Measurements from ENCODE around the gene MAP2K3.

Gene MAP2K3

DNA sequence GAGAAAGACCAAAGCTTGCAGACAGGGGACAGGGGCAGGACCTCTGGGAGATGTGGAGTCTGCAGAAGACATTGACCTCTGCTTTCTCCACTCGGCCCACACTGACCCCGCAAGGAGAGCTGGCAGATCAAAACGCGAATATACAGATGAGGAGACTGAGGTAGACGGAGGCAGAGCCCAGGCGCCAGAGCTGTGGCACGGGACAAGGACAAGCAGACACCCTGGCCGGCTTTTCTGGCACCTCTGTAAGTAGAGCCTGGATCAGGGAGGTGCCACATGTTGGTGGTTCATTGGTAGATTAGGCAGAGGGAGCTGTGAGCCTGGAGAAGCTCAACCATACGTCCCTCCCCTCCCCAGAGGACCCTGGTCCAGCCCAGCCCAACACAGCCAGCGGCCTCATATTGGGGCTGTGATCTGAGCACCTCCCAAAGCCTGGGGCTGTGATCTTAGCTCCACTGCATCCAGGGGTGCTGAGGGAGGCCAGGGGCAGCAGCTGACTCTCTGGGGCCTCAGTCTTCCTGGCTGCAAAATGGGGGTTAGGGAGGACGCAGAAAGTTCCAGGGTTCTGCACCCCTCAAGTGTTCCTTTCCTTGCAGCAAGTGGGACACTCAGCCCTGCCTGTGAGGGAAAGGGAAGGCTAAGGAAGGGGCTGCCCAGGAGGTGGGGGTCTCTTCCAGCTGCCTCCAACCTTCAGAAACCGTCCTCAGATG lies 35.3 kb upstream of the MAP2K3 start:
- Mint-ChIP-seq H3K36me3 (ENCODE audit: low read depth) (no peaks in the 10 kb centered on the region), H3K27ac (no peak overlapping the region), H3K9me3 (no peaks in the 10 kb centered on the region), H3K4me1 (peaks cover 15% of the 10 kb centered on the region), H3K27me3 (no peaks in the 10 kb centered on the region), H3K4me3 (no peak overlapping the region)
- ATAC-seq (no peak), DNase-seq (no peak)

DNA sequence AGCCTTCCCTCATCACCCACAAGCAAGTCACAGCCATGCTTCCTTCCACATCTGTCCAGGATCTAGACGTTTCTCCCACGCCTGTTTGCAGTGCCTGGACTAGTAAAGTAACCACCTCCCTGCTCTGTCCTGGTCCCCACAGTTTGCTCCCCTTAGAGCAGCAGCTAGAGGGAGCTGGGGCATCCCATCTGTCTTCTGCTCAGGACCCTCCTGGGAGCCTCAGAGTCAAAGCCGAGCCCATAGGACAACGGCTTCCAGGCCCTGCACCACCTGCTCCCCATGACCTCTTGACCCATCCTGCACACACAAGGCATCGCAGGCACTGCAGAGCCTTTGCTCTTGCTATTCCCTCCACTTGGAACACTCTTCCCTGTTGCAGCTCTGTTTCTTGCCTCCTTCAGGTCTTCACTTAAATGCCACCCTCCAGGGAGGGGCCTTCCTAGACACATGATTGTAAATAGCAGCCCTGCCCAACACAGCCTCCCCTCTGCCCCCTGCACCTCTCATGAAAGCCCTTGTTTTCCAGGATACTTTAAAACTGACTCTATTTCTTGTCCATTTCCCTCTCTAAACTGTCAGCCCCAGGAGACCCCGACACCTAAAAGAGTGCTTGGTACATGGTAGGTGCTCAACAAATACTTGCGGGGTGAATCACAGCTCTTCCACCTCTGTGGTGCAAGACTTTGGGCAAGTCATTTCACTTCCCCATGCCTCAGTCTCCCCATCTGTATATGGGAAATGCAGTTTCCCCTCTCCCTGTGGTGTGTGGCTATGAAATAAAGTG lies 34.4 kb upstream of the MAP2K3 start:
- H3K27ac Mint-ChIP-seq = no peak overlapping the region
- peaks cover 15% of the 10 kb centered on the region for H3K4me1 Mint-ChIP-seq
- ATAC-seq = no peak
- DNase-seq = no peak
- H3K9me3 Mint-ChIP-seq = no peaks in the 10 kb centered on the region
- H3K4me3 Mint-ChIP-seq = no peak overlapping the region
- no peaks in the 10 kb centered on the region for H3K27me3 Mint-ChIP-seq
- H3K36me3 Mint-ChIP-seq (ENCODE audit: low read depth) = no peaks in the 10 kb centered on the region

DNA sequence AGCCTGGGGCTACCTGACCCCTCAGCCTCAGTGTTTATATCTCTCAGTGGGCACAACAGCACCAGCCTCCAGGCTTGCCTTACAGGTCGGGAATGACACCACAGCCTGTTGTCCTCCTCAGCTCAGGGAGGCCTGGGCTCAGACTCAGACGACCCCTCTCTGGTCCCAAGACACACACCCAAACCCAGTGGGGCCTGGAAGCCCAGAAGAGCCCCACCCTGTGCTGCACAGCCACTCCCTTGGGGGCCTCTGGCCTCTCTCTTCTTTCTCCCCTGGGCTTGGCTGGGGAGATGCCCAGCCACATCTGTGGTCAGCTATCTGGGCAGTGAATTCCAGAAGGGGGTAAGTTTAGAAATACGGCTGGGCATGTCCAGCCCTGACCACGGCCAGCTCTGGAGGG lies 33.7 kb upstream of the MAP2K3 start:
- Mint-ChIP-seq H3K4me1 (peaks cover 15% of the 10 kb centered on the region), H3K27ac (no peak overlapping the region), H3K4me3 (no peak overlapping the region), H3K36me3 (ENCODE audit: low read depth) (no peaks in the 10 kb centered on the region), H3K9me3 (no peaks in the 10 kb centered on the region), H3K27me3 (no peaks in the 10 kb centered on the region)
- no peak for DNase-seq
- ATAC-seq = no peak

DNA sequence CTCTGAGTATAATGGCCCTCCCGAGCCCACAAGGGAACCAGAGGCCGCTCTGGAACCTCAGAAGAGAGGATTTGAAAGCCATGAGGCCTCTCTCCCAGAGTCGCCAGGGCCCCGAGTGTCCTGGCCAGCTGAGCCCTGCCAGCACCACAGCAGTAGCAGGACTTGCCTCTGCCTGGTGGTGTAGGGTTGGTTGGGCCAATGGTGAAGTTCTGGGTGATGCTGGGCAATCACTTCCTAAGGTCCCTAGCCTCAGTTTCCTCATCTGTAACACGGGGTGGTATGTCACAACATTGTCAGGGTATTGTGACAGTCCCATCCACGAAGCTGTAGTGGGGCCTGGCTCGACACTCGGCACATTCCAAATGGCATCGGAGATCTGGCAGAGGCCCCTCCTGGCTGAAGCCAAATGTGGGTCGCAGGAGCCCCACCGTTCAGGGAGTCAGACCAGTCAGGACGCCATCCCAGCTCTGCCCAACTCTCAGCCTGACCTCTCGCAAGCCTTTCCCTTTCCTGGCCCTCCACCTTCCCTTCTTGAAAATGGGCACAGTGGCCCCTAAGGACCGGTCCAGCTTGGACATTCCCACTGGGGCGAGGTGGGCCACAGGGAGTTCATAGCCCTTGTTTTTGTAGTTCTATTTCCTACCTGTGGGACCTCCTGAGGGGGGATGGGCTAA lies 33.0 kb upstream of the MAP2K3 start:
- Mint-ChIP-seq H3K27ac (no peak overlapping the region), H3K9me3 (no peaks in the 10 kb centered on the region), H3K36me3 (ENCODE audit: low read depth) (no peaks in the 10 kb centered on the region), H3K4me3 (no peak overlapping the region), H3K4me1 (peaks cover 15% of the 10 kb centered on the region), H3K27me3 (no peaks in the 10 kb centered on the region)
- ATAC-seq = no peak
- DNase-seq = no peak

DNA sequence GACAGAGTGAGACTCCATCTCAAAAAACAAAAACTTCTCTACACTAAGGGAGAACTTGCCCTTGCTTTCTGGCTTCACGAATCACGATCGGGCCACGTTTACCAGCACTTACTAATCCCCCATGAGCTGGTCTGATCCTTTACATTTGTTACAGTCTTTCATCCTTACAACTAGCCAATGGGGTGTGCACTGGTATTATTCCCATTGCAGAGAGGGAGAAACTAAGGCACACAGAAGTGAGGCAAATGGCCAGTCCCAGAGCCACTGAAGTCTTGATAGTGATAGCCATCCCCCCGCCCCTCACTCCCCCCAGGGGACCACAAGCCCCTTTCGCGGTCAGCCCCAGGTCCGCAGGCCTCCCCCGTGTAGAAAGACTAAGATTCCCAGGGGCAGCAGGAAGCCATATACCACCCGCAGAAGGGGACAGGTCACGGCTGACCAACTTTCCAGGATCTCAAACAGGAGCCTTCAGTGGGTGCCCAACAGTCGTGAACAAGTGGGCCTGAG lies 32.2 kb upstream of the MAP2K3 start:
- H3K9me3 Mint-ChIP-seq = no peaks in the 10 kb centered on the region
- H3K27me3 Mint-ChIP-seq = no peaks in the 10 kb centered on the region
- ATAC-seq = no peak
- no peak overlapping the region for H3K27ac Mint-ChIP-seq
- H3K4me3 Mint-ChIP-seq = peak overlapping the region; percentile 56
- H3K4me1 Mint-ChIP-seq = peaks cover 15% of the 10 kb centered on the region
- DNase-seq = no peak
- H3K36me3 Mint-ChIP-seq (ENCODE audit: low read depth) = no peaks in the 10 kb centered on the region

DNA sequence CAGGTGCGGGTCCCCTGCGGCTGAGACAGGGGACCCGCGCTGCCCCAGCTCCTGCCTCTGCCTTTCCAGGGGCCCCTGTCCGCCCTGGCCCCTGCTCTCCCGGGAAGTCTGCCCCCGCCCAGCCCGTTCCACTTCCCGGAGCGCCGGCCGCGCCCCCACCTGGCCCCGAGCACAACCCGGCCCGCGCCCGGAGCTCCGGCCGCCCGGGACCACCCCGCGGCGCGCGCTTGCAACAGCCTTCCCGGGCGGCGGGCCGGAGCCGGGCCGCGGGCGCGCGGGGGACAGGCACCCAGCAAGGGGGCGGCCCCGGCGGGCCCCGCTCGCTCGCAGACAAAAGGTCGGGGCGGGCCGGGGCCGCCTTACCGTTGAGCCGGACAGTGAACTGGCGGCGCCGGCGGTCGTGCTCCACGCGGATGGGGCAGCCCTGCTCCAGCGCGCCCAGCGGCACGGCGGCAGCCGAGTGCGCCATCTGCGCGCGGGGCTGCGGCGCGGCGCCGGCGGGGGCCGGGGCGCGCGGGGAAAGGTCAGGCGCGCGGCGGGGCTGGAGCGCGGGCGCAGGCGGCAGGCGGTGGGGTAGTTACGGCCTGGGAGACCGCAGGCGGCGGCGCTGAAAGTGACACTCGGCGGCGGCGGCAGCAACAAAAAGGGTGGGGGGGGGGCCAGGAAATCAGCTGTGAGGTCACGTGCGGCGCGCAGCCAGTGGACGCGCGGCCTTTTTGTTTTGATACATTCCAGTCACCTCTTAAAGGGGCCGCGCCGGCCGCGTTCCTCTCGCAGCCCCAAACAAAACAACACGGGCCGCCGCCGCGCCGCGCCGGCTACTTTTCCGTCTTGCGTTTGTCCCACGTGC lies 31.5 kb upstream of the MAP2K3 start, which contains the start of gene NATD1:
NATD1 (minus strand) TSS at position 615 of the 850 bp plus-strand sequence; CDS start at position 469, 146 bp downstream.
- H3K9me3 Mint-ChIP-seq = no peaks in the 10 kb centered on the region
- no peaks in the 10 kb centered on the region for H3K36me3 Mint-ChIP-seq (ENCODE audit: low read depth)
- peaks cover 15% of the 10 kb centered on the region for H3K4me1 Mint-ChIP-seq
- ATAC-seq = peak; percentile 71
- DNase-seq = peak; percentile 79
- H3K4me3 Mint-ChIP-seq = peak within 1 kb of the TSS; percentile 79
- H3K27ac Mint-ChIP-seq = peak within 1 kb of the TSS; percentile 54
- H3K27me3 Mint-ChIP-seq = no peaks in the 10 kb centered on the region

DNA sequence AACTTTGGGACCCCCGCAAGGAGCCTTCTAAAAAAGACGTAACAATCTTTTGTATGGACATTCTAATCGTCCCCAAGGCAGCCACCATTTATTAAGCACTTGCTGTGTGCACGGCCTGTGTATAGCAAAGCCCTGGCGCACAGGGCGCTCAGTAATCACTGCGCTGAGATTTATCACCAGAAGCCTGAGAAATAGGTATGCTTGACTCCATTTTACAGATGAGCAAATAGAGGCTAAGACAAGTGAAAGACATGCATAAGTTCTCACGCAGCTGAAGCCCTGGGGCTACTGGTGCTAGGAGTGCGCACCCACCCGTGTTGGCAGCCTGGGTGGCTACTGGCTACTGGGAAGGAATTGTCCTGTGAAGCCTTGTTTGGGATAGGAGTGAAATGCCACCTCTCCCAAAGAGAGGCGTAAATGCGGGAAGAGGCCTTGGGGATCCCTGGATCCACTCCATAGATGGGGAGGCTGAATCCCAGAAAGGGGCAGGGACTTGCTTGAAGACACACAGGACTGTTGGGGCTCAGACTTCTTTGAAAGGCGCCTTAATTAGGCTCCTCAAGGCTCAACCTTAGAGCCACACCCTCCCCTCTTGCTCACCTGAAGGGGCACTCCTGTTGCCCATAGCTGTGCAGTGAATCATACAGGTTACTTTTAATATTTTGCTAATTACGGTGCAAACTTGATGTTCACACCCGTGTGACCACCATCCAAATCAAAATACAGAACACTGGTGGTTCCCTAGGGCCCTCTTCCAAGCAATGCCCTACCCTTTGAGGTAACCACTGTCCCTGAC lies 30.7 kb upstream of the MAP2K3 start:
- ATAC-seq = no peak
- Mint-ChIP-seq H3K27me3 (no peaks in the 10 kb centered on the region), H3K27ac (peak overlapping the region; percentile 54), H3K36me3 (ENCODE audit: low read depth) (no peaks in the 10 kb centered on the region), H3K9me3 (no peaks in the 10 kb centered on the region), H3K4me1 (peaks cover 15% of the 10 kb centered on the region), H3K4me3 (peak overlapping the region; percentile 79)
- no peak for DNase-seq

DNA sequence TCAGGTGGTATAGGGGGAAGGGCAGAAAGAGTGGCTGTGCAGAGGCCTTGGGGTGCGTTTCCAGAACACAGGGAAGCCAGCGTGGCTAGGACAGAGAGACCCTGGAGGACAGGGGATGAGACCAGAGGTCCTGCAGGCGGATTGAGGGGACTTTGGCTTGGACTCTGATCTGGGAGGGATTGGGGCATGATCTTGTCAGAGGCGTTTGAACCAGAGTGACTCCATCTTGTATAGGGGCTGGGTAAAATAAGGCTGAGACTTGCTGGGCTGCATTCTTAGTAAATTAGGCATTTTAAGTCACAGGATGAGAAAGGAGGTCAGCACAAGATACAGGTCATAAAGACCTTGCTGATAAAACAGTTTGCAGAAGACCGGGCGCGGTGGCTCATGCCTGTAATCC lies 25.9 kb upstream of the MAP2K3 start:
- Mint-ChIP-seq H3K4me1 (peaks cover 5% of the 10 kb centered on the region), H3K9me3 (no peaks in the 10 kb centered on the region), H3K27me3 (no peaks in the 10 kb centered on the region), H3K4me3 (no peak overlapping the region), H3K36me3 (ENCODE audit: low read depth) (no peaks in the 10 kb centered on the region), H3K27ac (no peak overlapping the region)
- DNase-seq (no peak), ATAC-seq (no peak)

DNA sequence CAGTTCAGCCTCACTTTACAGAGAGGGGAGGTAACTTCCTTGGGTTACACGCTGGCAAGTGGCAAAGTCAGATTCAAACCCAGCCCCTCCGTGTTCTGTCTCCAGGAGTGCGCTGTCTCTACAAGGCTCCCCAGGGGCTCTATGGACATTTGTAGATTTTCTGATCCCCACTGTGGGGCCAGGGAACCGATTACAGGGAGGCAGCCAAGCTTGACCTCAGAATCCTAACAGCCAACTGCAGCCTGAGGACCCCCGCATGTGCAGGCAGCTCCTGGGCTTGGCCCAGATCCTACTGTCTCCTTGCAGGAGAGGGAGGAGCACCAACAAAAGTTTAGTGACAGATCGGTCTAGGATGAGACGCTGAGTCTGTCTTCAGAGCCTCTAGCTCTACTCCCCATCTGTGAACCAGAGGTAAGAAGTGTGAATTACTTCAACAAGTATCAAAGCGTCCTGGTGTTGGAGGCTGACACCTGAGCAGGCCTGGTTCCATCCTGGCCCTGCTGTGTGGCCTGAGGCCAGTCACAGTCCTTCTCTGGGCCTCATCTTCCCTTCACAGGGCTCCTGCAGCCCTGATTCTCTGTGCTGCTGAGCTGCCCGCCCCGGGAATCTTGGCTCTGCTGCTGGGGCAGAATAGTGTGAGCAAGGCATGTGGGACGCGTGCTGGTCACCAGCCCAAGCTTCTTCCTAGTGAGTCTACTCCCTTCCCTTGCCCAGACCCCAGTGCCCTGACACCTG lies 22.1 kb upstream of the MAP2K3 start:
- Mint-ChIP-seq H3K9me3 (no peaks in the 10 kb centered on the region), H3K4me1 (peaks cover 5% of the 10 kb centered on the region), H3K36me3 (ENCODE audit: low read depth) (no peaks in the 10 kb centered on the region), H3K27ac (no peak overlapping the region), H3K27me3 (no peaks in the 10 kb centered on the region), H3K4me3 (no peak overlapping the region)
- DNase-seq = no peak
- no peak for ATAC-seq

DNA sequence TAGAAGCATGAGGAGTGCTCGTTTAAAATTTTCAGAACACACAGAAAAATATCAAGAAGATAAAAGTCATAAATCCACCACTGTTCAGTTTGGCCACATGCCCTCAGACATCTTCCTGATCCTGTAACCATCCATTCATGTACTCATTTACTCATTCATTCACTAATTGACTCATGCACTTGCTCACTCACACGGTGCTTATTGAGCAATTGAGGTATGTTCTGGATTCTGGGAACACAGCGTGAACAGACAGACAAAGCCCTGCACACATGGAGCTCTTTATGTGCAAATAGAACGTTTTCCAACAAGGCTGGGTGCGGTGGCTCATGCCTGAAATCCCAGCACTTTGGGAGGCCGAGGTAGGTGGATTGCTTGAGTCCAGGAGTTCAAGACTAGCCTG lies 21.1 kb upstream of the MAP2K3 start:
- DNase-seq = no peak
- H3K4me1 Mint-ChIP-seq = peaks cover 14% of the 10 kb centered on the region
- H3K27ac Mint-ChIP-seq = no peak overlapping the region
- no peaks in the 10 kb centered on the region for H3K9me3 Mint-ChIP-seq
- no peaks in the 10 kb centered on the region for H3K27me3 Mint-ChIP-seq
- no peaks in the 10 kb centered on the region for H3K36me3 Mint-ChIP-seq (ENCODE audit: low read depth)
- no peak for ATAC-seq
- H3K4me3 Mint-ChIP-seq = no peak overlapping the region

DNA sequence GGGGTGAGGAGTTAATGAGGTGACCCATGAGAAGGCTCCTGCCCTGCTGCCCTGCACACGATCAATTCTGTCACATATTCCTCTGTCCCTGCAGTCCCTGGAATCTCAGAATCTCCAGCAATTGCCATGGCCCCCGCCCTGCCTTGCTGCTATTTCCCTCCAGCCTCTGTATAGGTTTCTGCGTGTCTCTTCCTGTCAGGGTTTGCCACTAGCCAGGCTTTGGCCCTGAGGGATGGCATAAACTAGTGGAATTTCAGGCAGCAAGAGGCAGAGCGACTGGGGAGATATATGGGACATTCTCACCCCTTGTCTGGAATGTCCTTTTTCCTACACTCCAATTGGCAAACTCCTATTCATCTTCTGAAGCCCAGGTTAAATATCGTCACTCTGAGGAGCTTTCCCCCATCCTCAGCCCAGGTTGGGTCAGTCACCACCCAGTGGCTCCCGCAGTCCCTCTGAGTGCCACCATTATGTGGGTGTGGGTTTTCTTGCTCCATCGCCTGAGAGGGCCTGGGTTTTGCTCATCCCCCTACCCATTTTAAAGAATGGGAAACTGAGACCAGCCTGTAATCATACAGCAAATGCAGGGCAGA lies 15.8 kb upstream of the MAP2K3 start:
- Mint-ChIP-seq H3K27ac (peak overlapping the region; percentile 59), H3K9me3 (no peaks in the 10 kb centered on the region), H3K4me3 (no peak overlapping the region), H3K36me3 (ENCODE audit: low read depth) (no peaks in the 10 kb centered on the region), H3K27me3 (no peaks in the 10 kb centered on the region), H3K4me1 (peaks cover 22% of the 10 kb centered on the region)
- ATAC-seq (no peak), DNase-seq (no peak)

DNA sequence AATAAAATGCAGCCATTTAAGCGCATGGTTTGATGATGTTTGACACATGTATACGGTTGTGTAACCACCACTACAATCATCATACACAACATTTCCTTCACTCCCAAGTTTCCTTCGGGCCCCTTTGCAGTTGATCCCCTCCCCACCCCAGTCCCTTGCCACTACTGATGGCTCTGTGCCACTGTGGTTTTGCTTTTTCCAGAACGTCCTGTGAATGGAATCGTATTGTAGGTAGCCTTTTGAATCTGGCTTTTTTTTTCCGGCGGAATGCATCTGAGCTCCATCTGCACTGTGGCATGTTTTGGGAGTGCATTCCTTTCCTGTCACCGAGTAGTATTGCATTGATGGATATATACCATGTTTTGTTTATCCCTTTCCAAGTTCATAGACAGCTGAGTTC lies 15.1 kb upstream of the MAP2K3 start:
- no peak overlapping the region for H3K27ac Mint-ChIP-seq
- no peak overlapping the region for H3K4me3 Mint-ChIP-seq
- H3K27me3 Mint-ChIP-seq = no peaks in the 10 kb centered on the region
- H3K9me3 Mint-ChIP-seq = no peaks in the 10 kb centered on the region
- no peaks in the 10 kb centered on the region for H3K36me3 Mint-ChIP-seq (ENCODE audit: low read depth)
- no peak for ATAC-seq
- DNase-seq = no peak
- H3K4me1 Mint-ChIP-seq = peaks cover 22% of the 10 kb centered on the region
